HUES6 (cell line): ENCODE measurements around the gene FARP2.
"Not testable (repeated sequence)": the region's sequence is repeated elsewhere in the genome, so short reads cannot be mapped to it uniquely, and the experiment has no call there.

Experiments
- H3K27ac ChIP-seq: 2 replicates; pipeline ENCODE4 v1.7.0; 2013; ENCODE audit warnings: low read depth, mild to moderate bottlenecking, low read length, inconsistent platforms
- H3K27me3 ChIP-seq: 2 replicates; pipeline ENCODE4 v1.6.1; 2013; ENCODE audit warnings: low read length; ENCODE audit not compliant: control insufficient read depth, insufficient read depth
- H3K36me3 ChIP-seq: 2 replicates; pipeline ENCODE4 v1.6.1; 2013; ENCODE audit warnings: low read length; ENCODE audit not compliant: control insufficient read depth, insufficient read depth
- H3K4me1 ChIP-seq: 2 replicates; pipeline ENCODE4 v1.6.1; 2013; ENCODE audit warnings: low read length; ENCODE audit not compliant: control insufficient read depth, insufficient read depth
- H3K4me3 ChIP-seq: 2 replicates; pipeline ENCODE4 v1.5.1; 2013; ENCODE audit warnings: low read depth, low read length
- H3K9ac ChIP-seq: one replicate; pipeline ENCODE4 v1.6.1; 2013; ENCODE audit warnings: mild to moderate bottlenecking, low read length
- H3K9me3 ChIP-seq: 2 replicates; pipeline ENCODE4 v1.6.1; 2013; ENCODE audit warnings: low read depth, low read length; ENCODE audit not compliant: control insufficient read depth, insufficient read depth

The FARP2 gene

DNA sequence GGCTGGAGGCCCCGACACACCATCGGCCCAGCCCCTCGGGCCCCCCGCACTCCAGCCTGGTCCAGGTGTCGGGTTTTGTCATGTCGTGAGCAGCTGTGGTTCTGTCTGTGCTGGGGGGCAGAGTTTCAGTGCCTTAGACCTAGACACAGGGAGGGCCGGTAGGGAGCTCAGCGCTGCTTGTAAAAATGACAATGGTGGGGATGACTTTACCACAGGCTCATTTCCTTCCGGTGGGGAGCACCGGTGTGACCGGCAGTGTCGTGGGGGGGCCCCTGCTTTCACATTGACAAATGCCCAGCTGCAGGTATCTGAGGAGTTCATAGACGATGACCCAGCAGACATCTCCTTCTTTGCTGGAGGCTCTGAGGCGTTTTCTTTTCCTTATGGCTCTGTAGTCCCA lies 85.4 kb downstream of the FARP2 start:
- no peak overlapping the region for H3K27ac ChIP-seq
- H3K27me3 ChIP-seq, result no peaks in the 10 kb centered on the region
- H3K36me3 ChIP-seq, result peaks cover 71% of the 10 kb centered on the region
- no peaks in the 10 kb centered on the region for H3K4me1 ChIP-seq
- H3K9me3 ChIP-seq, result no peaks in the 10 kb centered on the region
- H3K9ac ChIP-seq, result no peak overlapping the region
- no peak overlapping the region for H3K4me3 ChIP-seq

DNA sequence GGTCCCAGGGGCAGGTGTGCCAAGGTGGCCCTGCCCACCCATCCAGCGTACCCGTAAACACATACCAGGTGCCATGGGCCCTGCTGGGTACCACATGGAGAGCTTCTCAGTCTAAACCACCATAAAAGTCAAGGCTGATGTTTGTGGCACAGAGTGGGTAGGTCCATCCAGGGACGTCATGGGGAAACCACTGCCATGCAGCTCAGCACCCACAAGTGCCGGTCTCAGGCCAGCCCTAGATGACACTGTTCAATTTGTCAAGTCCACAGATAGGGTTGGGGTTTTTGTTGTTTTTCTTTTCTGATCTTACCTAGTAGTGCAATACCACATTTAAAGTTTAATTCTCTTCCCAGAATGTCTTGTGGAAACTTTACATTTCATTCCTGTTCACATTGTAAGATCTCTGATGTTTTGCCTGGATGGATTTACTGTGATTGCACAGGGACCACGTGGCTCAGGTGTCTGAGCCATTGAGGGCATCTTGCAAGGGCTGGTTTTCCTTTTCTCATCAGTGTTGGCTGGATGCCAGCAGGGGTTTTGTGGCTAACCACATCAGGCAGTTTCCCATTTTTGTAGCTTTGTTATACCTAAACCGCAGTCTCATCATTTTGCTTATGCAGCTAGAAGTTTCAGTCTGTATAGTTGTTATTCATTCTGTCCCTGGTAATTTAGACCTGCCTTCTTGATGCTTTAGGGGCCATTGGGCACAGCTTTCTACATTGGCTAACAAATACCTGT lies 87.6 kb downstream of the FARP2 start:
- peaks cover 56% of the 10 kb centered on the region for H3K36me3 ChIP-seq
- no peaks in the 10 kb centered on the region for H3K9me3 ChIP-seq
- H3K4me1 ChIP-seq, result no peaks in the 10 kb centered on the region
- H3K27me3 ChIP-seq, result no peaks in the 10 kb centered on the region
- H3K27ac ChIP-seq, result no peak overlapping the region
- H3K9ac ChIP-seq, result no peak overlapping the region
- H3K4me3 ChIP-seq, result no peak overlapping the region

DNA sequence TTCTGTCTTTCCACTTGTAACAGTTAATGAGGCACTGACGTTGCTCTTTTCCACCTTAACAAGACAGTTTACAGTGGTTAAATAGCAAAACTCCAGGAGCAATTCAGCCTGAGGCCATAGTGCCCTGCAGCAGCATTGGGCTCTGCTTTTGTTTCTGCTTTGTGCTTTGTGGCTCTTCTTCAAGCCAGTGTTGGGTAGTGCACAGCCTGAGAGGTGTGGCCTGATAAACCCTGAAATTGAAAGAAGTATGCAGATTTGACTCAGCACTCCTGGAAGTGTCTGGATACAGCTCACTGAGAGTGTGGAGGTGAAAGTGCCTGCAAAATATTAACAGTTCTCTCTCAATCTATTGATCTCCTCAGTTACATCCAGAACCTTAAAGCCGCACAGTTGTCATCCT lies 89.3 kb downstream of the FARP2 start:
- no peak overlapping the region for H3K27ac ChIP-seq

DNA sequence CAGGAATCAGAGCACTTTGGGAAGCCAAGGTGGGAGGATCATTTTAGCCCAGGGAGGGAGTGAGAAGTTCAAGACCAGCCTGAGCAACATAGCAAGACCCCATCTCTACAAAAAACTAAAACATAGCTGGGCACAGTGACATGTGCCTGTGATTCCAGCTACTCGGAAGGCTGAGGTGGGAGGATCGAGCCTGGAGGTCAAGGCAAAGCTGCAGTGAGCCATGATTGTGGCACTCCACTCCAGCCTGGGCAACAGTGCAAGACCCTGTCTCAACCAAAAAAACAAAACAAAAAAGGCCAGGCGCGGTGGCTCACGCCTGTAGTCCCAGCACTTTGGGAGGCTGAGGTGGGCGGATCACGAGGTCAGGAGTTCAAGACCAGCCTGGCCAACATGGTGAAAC lies 94.0 kb downstream of the FARP2 start:
- not testable (repeated sequence) for H3K4me3 ChIP-seq, H3K9me3 ChIP-seq, H3K27ac ChIP-seq, H3K9ac ChIP-seq, H3K4me1 ChIP-seq, H3K27me3 ChIP-seq
- H3K36me3 ChIP-seq, result peaks cover 15% of the 10 kb centered on the region; the same call in 1 of the 2 replicates

More for the DNA sequence above, 89.3 kb downstream of the FARP2 start:
- no peak overlapping the region for H3K9ac ChIP-seq
- H3K4me1 ChIP-seq, result no peaks in the 10 kb centered on the region
- H3K4me3 ChIP-seq, result no peak overlapping the region
- H3K27me3 ChIP-seq, result no peaks in the 10 kb centered on the region
- peaks cover 53% of the 10 kb centered on the region for H3K36me3 ChIP-seq
- no peaks in the 10 kb centered on the region for H3K9me3 ChIP-seq

DNA sequence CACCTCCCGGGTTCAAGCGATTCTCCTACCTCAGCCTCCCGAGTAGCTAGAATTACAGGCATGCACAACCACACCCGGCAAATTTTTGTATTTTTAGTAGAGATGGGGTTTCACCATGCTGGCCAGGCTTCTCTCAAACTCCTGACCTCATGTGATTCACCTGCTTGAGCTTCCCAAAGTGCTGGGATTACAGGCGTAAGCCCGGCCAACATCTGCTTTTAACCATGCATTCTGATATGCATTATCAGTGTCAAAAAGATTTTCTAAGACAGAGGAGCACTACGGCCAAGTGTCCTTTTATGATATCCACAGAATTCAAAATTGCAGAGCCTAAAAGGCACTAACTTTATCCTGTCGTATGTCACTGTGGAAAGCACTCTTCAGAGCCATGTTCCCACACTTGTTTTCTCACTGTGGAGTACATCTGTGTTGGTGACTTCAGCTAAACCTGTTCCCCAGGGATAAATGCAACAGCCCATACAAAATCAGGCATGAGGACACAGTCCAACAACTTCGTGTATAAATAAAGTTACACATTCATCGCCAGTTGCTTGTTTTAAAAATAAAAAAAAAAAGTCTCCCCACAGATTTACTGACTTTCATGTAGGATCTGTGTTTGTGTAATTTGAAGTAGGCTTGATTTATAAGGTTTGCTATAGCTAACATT lies 95.9 kb downstream of the FARP2 start:
- Histone ChIP-seq H3K4me3 (no peak overlapping the region), H3K9ac (no peak overlapping the region), H3K4me1 (peaks cover 3% of the 10 kb centered on the region; the same call in 1 of the 2 replicates), H3K36me3 (peaks cover 6% of the 10 kb centered on the region; the same call in 1 of the 2 replicates), H3K9me3 (no peaks in the 10 kb centered on the region), H3K27ac (no peak overlapping the region), H3K27me3 (no peaks in the 10 kb centered on the region)

DNA sequence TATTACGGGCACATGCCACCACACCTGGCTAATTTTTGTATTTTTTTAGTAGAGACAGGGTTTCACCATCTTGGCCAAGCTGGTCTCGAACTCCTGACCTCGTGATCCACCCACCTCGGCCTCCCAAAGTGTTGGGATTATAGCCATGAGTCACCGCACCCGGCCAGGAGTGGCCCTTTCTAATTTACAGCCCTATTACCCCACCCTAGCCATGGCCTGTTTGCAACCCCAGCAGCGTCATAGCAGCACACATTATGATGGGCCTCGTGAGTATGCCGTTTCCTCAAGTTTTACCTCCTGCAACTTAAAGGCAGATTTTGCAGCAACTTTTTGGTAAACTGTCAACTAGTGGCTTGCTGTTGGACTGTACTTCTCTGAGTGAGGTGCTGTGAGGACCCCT lies 97.8 kb downstream of the FARP2 start:
- H3K27ac ChIP-seq, H3K4me3 ChIP-seq, H3K27me3 ChIP-seq, H3K36me3 ChIP-seq, H3K4me1 ChIP-seq, H3K9ac ChIP-seq, H3K9me3 ChIP-seq: not testable (repeated sequence)

DNA sequence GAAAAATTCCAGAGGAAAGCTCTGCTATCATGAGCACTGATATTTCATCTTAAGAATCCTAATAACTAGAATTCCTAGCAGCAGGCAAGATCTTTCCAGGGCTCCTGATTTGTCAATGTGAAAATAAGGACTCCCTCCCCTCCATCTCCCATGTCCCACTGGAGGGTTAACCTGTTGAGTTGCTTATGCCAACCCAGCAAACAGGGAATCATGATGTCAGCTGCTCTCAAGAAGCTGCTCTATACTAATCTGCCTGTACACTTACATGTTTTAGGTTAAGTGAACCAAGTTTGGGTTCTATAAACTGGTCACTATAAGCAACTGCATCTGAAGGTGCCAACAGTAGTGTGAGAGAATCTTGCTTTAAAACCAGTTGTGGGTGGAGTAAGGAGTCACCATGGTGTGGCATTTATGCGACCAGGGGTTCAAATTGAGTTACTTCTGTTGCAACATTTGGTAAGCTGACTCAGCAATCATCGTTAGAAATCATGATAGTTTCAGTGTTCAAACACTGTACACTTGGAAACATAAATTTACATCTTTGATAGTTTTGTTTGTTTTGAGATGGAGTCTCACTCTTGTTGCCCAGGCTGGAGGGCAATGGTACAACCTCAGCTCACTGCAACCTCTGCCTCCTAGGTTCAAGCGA lies 98.9 kb downstream of the FARP2 start:
- Histone ChIP-seq H3K36me3 (peaks cover 2% of the 10 kb centered on the region; the same call in 1 of the 2 replicates), H3K4me3 (no peak overlapping the region), H3K4me1 (peaks cover 3% of the 10 kb centered on the region; the same call in 1 of the 2 replicates), H3K27me3 (no peaks in the 10 kb centered on the region), H3K9me3 (no peaks in the 10 kb centered on the region), H3K9ac (no peak overlapping the region), H3K27ac (no peak overlapping the region)

DNA sequence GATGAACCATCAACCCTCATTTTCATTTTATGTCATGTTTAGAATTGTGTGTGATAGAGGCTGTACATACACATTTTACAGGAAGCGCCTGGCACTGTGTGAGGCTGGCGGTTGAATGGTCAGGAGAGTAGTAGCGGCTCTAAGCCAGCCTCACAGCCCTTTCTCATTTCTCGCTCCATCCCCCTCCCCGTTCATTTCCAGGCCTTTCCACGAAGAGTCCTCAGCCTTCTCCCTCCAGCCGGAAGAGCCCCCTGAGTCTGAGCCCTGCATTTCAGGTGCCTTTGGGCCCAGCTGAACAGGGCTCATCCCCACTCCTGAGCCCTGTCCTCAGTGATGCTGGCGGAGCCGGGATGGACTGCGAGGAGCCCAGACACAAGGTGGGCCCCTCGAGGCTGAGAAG lies 100.5 kb downstream of the FARP2 start:
- Histone ChIP-seq H3K27me3 (no peaks in the 10 kb centered on the region), H3K4me1 (peaks cover 3% of the 10 kb centered on the region; the same call in 1 of the 2 replicates), H3K9ac (no peak overlapping the region), H3K9me3 (no peaks in the 10 kb centered on the region), H3K27ac (no peak overlapping the region), H3K36me3 (no peaks in the 10 kb centered on the region), H3K4me3 (no peak overlapping the region)

DNA sequence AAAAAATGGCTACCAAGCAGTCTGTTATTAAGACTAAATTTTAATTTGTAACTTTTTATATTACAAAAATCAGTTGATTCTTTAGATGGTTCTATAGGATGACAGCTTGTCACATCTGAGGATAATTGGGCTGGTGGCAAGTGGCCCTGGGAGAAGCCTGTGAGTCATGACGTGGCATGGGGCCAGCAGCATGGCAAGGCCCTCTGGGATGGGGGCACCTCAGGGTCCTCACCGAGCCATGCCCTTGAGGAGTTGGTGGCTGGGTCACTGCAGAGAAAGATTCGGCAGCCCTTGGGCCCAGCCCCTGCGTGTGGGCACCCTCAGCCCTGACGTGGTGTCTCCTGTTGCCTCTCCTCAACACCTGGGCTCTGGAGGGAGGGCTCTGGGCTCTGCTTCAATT lies 102.6 kb downstream of the FARP2 start:
- H3K27ac ChIP-seq, result no peak overlapping the region
- no peak overlapping the region for H3K4me3 ChIP-seq
- no peaks in the 10 kb centered on the region for H3K36me3 ChIP-seq
- peaks cover 3% of the 10 kb centered on the region; the same call in 1 of the 2 replicates for H3K4me1 ChIP-seq
- H3K9ac ChIP-seq, result no peak overlapping the region
- no peaks in the 10 kb centered on the region for H3K9me3 ChIP-seq
- no peaks in the 10 kb centered on the region for H3K27me3 ChIP-seq

DNA sequence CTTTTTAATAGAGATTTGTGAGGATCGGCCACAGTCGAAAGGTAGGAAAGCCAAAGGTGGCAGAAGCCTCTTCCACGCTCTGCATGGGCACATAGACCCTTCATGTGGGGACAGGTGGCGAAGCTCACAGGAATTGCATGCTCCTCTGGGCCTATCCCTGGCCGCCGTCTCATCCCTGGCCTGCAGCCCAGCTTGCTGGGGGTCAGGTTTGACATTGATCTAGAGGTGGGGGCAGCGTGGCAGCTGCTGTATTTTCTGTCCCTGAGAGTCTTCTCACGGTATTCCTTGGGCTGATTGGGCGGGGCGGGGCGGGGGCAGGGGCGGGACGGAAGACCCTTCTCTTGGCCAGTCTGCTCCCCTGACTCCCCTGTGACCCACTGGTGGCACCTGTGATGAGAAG lies 103.4 kb downstream of the FARP2 start:
- Histone ChIP-seq H3K27me3 (no peaks in the 10 kb centered on the region), H3K27ac (no peak overlapping the region), H3K36me3 (no peaks in the 10 kb centered on the region), H3K4me3 (no peak overlapping the region), H3K9me3 (no peaks in the 10 kb centered on the region), H3K4me1 (peaks cover 3% of the 10 kb centered on the region; the same call in 1 of the 2 replicates), H3K9ac (no peak overlapping the region)

DNA sequence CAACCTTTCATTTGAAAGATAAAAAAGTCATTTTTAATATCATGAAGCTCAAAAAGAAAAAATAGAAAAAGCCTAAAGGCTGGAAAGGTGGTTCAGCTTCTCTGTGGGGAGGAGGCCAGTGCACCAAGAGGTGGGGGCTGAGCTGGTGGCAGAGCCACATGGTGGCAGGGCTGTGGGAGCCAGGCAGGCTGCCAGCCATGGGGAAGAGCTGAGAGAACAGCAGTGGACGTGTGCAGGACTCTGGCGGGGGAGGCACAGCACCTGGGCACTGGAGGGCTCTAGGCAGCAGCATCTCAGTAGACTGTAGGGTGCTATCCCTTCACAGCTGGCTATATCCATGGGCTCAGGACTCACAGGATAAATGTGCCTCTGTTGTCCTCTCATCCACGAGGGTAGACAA lies 104.5 kb downstream of the FARP2 start:
- H3K9ac ChIP-seq, result no peak overlapping the region
- H3K36me3 ChIP-seq, result no peaks in the 10 kb centered on the region
- H3K27me3 ChIP-seq, result no peaks in the 10 kb centered on the region
- H3K4me3 ChIP-seq, result no peak overlapping the region
- no peaks in the 10 kb centered on the region for H3K9me3 ChIP-seq
- H3K4me1 ChIP-seq, result peaks cover 3% of the 10 kb centered on the region; the same call in 1 of the 2 replicates
- no peak overlapping the region for H3K27ac ChIP-seq
